Ascending aorta (tissue), 2 donors: ENCODE data around the gene GNA14. TPM values are rescaled to one million over a fixed set of nuclear protein-coding genes. Genes with fewer than 3 reads are reported as not detected.
"Not testable (repeated sequence)": the region's sequence is repeated elsewhere in the genome, so short reads cannot be mapped to it uniquely, and the experiment has no call there.

ENCODE experiments used
- DNase-seq, 2 donors: peaks; one replicate each; pipeline ENCODE4 v3.0.0-alpha.2; 2019; ENCODE audit warnings: low spot score in 2 of 2
- H3K27ac ChIP-seq, 2 donors: fragments of 200-600 bp; sonication (generic); one replicate each; pipeline ENCODE4 v1.5.1; 2016 to 2017; ENCODE audit warnings: mild to moderate bottlenecking in 1 of 2
- H3K27me3 ChIP-seq: fragments of 200-600 bp; sonication (generic); one replicate; pipeline ENCODE4 v1.5.1; 2017
- H3K36me3 ChIP-seq, 2 donors: fragments of 200-600 bp; sonication (generic); one replicate each; pipeline ENCODE4 v1.5.1; 2016
- H3K4me1 ChIP-seq, 2 donors: fragments of 200-600 bp; sonication (generic); one replicate each; pipeline ENCODE4 v1.5.1; 2016 to 2017; ENCODE audit warnings: mild to moderate bottlenecking in 1 of 2
- H3K4me3 ChIP-seq, 2 donors: fragments of 200-600 bp; sonication (generic); one replicate each; pipeline ENCODE4 v1.5.1; 2016 to 2017; ENCODE audit warnings: mild to moderate bottlenecking in 1 of 2
- H3K9me3 ChIP-seq, 2 donors: fragments of 200-600 bp; sonication (generic); one replicate each; pipeline ENCODE4 v1.5.1; 2016
- intact Hi-C: fragments of 100-400 bp; cut with DNase I; formaldehyde crosslinking; loops from one replicate; pipeline ENCODE4 v1.15.1; 2023
- total RNA-seq: library from RNA; depleted of rRNA; stranded (reverse); fragments of >200 nt; gene quantifications from one replicate; pipeline ENCODE4 v1.1.0, GENCODE V29; 2016
- TF ChIP-seq, protein P1 (sequence below), 3 experiments: fragments of 200-600 bp in 2 of 3; fragments of 450-650 bp in 1 of 3; sonication (generic) in 2 of 3; IDR thresholded peaks; one replicate each; pipeline ENCODE4 v1.5.1; 2016 to 2019; ENCODE audit warnings: antibody characterized with exemption in 3 of 3, mild to moderate bottlenecking in 1 of 3, moderate library complexity in 1 of 3

GNA14 gene
- total RNA-seq, 1 donor from 2014 or later: 3.5 TPM

DNA sequence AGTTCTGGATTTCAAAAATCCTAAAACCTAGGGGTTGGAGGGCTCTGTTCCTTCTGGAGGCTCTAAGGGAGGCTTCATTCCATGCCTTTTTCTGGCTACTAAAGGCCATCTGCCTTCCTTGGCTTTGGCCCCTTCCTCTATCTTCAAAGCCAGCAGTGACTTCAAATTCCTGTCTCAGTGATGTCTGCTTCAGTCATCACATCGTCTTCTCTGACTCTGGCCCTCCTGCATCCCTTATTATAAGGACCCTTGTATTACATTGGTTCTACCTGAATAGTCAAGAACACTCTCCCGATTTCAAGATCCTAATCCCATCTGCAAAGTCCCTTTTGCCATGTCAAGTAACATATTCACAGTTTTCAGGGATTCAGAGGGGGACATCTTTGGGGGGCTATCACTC, 60.3 kb downstream of the GNA14 start:
- H3K9me3 ChIP-seq: no peaks in the 10 kb centered on the region
- intact Hi-C loops: loop anchor here (1.0 kb wide), 1 partner anchor 10 kb away; no protein-coding TSS in a partner anchor
- TF ChIP-seq, protein P1, sequence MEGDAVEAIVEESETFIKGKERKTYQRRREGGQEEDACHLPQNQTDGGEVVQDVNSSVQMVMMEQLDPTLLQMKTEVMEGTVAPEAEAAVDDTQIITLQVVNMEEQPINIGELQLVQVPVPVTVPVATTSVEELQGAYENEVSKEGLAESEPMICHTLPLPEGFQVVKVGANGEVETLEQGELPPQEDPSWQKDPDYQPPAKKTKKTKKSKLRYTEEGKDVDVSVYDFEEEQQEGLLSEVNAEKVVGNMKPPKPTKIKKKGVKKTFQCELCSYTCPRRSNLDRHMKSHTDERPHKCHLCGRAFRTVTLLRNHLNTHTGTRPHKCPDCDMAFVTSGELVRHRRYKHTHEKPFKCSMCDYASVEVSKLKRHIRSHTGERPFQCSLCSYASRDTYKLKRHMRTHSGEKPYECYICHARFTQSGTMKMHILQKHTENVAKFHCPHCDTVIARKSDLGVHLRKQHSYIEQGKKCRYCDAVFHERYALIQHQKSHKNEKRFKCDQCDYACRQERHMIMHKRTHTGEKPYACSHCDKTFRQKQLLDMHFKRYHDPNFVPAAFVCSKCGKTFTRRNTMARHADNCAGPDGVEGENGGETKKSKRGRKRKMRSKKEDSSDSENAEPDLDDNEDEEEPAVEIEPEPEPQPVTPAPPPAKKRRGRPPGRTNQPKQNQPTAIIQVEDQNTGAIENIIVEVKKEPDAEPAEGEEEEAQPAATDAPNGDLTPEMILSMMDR (IDR thresholded peaks at IDR 0.05): no peak
- H3K4me1 ChIP-seq: no peaks in the 10 kb centered on the region
- DNase-seq: no peak
- H3K27ac ChIP-seq: no peak overlapping the region
- H3K36me3 ChIP-seq: no peaks in the 10 kb centered on the region
- no peaks in the 10 kb centered on the region for H3K27me3 ChIP-seq
- H3K4me3 ChIP-seq: no peak overlapping the region

DNA sequence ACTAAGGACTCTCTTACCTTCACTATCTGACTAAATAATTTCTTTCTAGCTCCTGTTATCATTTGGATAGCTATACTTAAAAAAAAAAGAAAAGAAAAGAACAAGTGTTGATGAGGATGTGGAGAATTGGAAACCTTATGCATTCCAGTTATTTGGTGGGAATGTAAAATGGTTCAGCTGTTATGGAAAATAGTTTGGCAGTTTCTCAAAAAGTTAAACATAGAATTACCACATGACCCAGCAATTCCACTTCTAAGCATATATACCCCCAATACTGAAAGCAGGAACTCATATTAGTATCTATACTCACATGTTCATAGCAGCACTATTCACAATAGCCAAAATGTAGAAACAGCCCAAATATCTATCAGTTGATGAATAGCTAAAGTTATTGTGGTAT, 61.1 kb downstream of the GNA14 start:
- Histone ChIP-seq H3K27me3 (no peaks in the 10 kb centered on the region), H3K9me3 (no peaks in the 10 kb centered on the region), H3K27ac (no peak overlapping the region), H3K4me1 (no peaks in the 10 kb centered on the region), H3K36me3 (no peaks in the 10 kb centered on the region), H3K4me3 (no peak overlapping the region)
- TF ChIP-seq, protein P1 (IDR thresholded peaks at IDR 0.05): no peak
- DNase-seq: no peak
- intact Hi-C loops: no loop called here

DNA sequence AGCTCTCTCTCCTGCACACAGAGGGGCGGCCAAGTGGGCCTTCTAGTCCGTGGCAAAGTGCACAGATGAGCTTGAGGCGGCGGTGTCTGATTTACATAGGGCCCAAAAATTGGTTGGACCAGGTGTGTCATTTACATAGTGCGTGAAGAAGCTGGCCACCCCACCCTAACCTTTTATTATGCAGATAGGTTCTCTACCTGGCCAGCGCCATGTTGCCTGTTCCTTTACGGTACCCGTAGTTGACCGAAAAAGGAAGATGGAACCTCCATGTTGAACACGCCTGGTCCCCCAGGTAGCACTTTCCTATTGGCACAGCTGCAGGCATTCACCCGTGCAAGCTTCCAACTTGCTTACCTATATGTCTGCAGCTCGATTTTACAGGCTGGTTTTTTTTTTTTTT, 61.5 kb downstream of the GNA14 start:
- Histone ChIP-seq H3K9me3 (no peaks in the 10 kb centered on the region), H3K4me1 (no peaks in the 10 kb centered on the region), H3K4me3 (no peak overlapping the region), H3K36me3 (no peaks in the 10 kb centered on the region), H3K27ac (no peak overlapping the region), H3K27me3 (no peaks in the 10 kb centered on the region)
- intact Hi-C loops: no loop called here
- DNase-seq: no peak
- TF ChIP-seq, protein P1 (IDR thresholded peaks at IDR 0.05): no peak

DNA sequence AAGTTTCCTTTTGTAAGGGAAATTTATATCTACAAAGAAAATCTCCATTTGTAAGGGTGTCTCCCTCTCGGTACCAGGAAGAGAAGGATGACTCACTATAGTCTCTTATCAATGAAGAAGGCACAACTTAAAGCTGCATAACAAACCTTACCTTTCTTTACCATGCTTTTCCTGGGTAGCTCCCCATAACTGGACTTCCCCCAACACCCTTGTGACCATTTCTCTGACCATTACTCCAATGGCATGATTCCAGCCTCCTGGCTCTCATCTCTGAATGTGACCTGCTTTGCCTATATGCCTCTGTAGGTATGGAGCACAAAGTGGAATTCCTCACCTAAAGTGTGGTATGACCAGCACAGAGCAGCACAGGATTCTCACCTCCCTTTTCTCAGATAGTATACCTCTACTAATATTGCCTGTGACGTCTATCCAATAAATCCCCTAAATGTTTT, 62.8 kb downstream of the GNA14 start:
- TF ChIP-seq, protein P1 (IDR thresholded peaks at IDR 0.05): no peak
- H3K27ac ChIP-seq: no peak overlapping the region
- no peaks in the 10 kb centered on the region for H3K36me3 ChIP-seq
- intact Hi-C loops: no loop called here
- no peaks in the 10 kb centered on the region for H3K4me1 ChIP-seq
- no peak for DNase-seq
- no peak overlapping the region for H3K4me3 ChIP-seq
- H3K27me3 ChIP-seq: no peaks in the 10 kb centered on the region
- no peaks in the 10 kb centered on the region for H3K9me3 ChIP-seq

DNA sequence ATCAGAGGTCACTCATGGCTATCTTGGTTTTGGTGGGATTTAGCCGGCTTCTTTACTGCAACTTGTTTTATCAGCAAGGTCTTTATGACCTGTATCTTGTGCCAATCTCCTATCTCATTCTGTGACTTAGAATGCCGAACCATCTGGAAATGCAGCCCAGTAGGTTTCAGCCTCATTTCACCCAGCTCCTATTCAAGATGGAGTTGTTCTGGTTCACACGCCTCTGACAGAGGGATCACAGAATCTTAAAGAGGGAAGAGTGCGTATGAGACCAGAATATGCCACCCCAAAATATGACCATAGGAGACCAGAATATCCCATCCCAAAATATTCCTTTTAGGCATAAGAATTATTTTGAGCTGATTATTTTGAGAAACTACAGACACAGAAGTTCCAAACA, 63.2 kb downstream of the GNA14 start:
- H3K36me3 ChIP-seq, H3K9me3 ChIP-seq, DNase-seq, H3K27me3 ChIP-seq, H3K4me3 ChIP-seq, H3K4me1 ChIP-seq, intact Hi-C loops, H3K27ac ChIP-seq: not testable (repeated sequence)

DNA sequence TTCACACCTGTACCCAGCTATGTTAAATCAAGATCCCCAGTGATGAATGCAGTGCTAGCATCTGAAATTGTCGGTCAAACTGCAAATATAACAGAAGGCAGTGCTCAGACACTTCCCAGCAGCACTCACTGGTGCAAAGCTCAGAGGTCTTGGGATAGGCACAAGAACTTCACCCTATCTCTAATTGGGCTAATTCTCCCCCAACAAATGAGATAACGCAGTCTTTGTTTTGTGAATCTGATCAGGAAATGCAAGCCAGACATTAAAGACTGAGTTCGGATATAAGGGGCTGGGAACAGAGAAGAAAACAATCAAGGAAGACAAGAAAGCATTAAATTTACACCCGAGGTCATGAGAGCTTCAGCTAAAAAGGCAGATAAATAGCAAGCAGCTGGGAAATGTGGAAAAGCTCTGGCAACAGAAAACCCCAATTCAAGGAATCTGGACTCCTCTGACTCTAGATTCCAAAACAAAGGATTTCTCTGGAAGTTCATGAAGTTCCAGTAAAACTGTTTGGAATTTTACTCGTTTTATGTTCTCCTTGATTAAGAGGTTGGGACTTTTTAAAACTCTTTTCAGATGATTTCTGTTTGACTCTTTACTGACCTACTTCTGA, 65.1 kb downstream of the GNA14 start:
- no peaks in the 10 kb centered on the region for H3K9me3 ChIP-seq
- no peaks in the 10 kb centered on the region for H3K36me3 ChIP-seq
- no peak overlapping the region for H3K4me3 ChIP-seq
- intact Hi-C loops: no loop called here
- H3K4me1 ChIP-seq: no peaks in the 10 kb centered on the region
- no peaks in the 10 kb centered on the region for H3K27me3 ChIP-seq
- no peak for DNase-seq
- H3K27ac ChIP-seq: no peak overlapping the region
- TF ChIP-seq, protein P1 (IDR thresholded peaks at IDR 0.05): no peak
